Colonic mucosa (tissue), 4 donors: ENCODE data around the gene FABP1. TPM values are rescaled to one million over a fixed set of nuclear protein-coding genes. Genes with fewer than 3 reads are reported as not detected.

Source experiments
- DNase-seq: peaks from one replicate; pipeline ENCODE4 v3.0.0-alpha.2; 2020
- H3K27ac ChIP-seq: fragments of 200-600 bp; one replicate; pipeline ENCODE4 v1.8.0; 2021
- H3K27me3 ChIP-seq: fragments of 200-600 bp; one replicate; pipeline ENCODE4 v1.8.0; 2021
- H3K36me3 ChIP-seq: fragments of 200-600 bp; one replicate; pipeline ENCODE4 v1.8.0; 2021
- H3K4me1 ChIP-seq: fragments of 200-600 bp; one replicate; pipeline ENCODE4 v1.8.0; 2021; ENCODE audit warnings: mild to moderate bottlenecking
- H3K4me3 ChIP-seq: fragments of 200-600 bp; one replicate; pipeline ENCODE4 v1.8.0; 2021
- H3K9ac ChIP-seq, 2 donors: one replicate each; pipeline ENCODE4 v1.7.0; 2013; ENCODE audit warnings: control low read depth in 2 of 2, low read depth in 2 of 2, low read length in 2 of 2
- H3K9me3 ChIP-seq: fragments of 200-600 bp; one replicate; pipeline ENCODE4 v1.8.0; 2021
- CTCF ChIP-seq: fragments of 200-600 bp; IDR thresholded peaks from one replicate; pipeline ENCODE4 v1.8.0; 2022; ENCODE audit warnings: antibody characterized with exemption, mild to moderate bottlenecking
- intact Hi-C: fragments of 100-400 bp; cut with DNase I; formaldehyde crosslinking; loops from one replicate; pipeline ENCODE4 v1.14.1; 2022
- total RNA-seq, 2 donors: library from RNA; stranded (reverse); fragmentation: NEBNext Ultra II Directional in 1 of 2; extraction: Animal tissue kit (Norgen Biotek cat#: 25700) in 1 of 2; gene quantifications; one replicate each; pipeline ENCODE4 v1.2.1, GENCODE V29; 2021
- donor health status: healthy.
- donor health status: DM: no; HTN: no; CAD: no.
- donor health status: DM: no; HTN: no; CAD: no.

FABP1 gene
- total RNA-seq, 2 donors from 2014 or later: 2,582 to 2,822 TPM

- no peak for TF ChIP-seq CTCF
- Histone ChIP-seq H3K9me3 (peaks cover 5% of the 10 kb centered on the region), H3K9ac (peak overlapping the region in 1 of 2 donors; percentile 65), H3K4me1 (no peaks in the 10 kb centered on the region), H3K27ac (peak overlapping the region; percentile 80), H3K27me3 (no peaks in the 10 kb centered on the region), H3K36me3 (no peaks in the 10 kb centered on the region), H3K4me3 (no peak overlapping the region)
- intact Hi-C loops: no loop called here
- DNase-seq: no peak
Measured at GRCh38 chr2:88146590-88146989, 18.7 kb upstream of the FABP1 start.

- peaks cover 5% of the 10 kb centered on the region for H3K9me3 ChIP-seq
- H3K4me3 ChIP-seq: no peak overlapping the region
- peak overlapping the region in 1 of 2 donors; percentile 65 for H3K9ac ChIP-seq
- no peaks in the 10 kb centered on the region for H3K4me1 ChIP-seq
- H3K36me3 ChIP-seq: no peaks in the 10 kb centered on the region
- intact Hi-C loops: no loop called here
- TF ChIP-seq CTCF: no peak
- peak overlapping the region; percentile 80 for H3K27ac ChIP-seq
- no peaks in the 10 kb centered on the region for H3K27me3 ChIP-seq
- DNase-seq: peak; percentile 87
Measured at GRCh38 chr2:88144914-88145497, 17.1 kb upstream of the FABP1 start.

DNA sequence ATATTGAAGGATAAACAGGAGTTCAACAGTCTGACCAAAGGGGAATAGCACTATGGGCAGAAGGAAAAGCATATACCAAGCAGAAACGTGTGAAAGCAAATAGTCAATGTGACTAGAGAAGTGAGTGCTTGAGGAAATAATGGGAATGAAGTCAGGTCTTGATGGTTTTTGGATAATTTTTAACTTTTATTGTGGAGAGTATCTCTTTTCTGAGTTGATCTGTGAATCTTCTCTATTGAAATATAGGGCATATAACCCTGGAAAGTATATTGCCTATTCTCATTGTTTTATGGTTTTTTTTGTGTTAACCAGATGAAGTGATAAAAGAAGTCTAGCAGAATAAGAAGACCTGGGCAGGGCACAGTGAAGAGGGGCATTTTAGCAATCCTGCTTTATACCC lies 16.4 kb upstream of the FABP1 start:
- peaks cover 5% of the 10 kb centered on the region for H3K9me3 ChIP-seq
- intact Hi-C loops: no loop called here
- H3K4me3 ChIP-seq: no peak overlapping the region
- DNase-seq: no peak
- H3K9ac ChIP-seq: peak overlapping the region in 1 of 2 donors; percentile 56
- H3K27me3 ChIP-seq: no peaks in the 10 kb centered on the region
- no peaks in the 10 kb centered on the region for H3K36me3 ChIP-seq
- H3K27ac ChIP-seq: peak overlapping the region; percentile 80
- TF ChIP-seq CTCF: no peak
- no peaks in the 10 kb centered on the region for H3K4me1 ChIP-seq

GRCh38 chr2:88141952-88142351 lies 14.1 kb upstream of the FABP1 start:
- Histone ChIP-seq H3K4me3 (no peak overlapping the region), H3K36me3 (no peaks in the 10 kb centered on the region), H3K27me3 (no peaks in the 10 kb centered on the region), H3K27ac (no peak overlapping the region), H3K9me3 (no peaks in the 10 kb centered on the region), H3K4me1 (no peaks in the 10 kb centered on the region), H3K9ac (no peak overlapping the region)
- intact Hi-C loops: no loop called here
- TF ChIP-seq CTCF: no peak
- no peak for DNase-seq

GRCh38 chr2:88139804-88140203 lies 11.9 kb upstream of the FABP1 start:
- Histone ChIP-seq H3K36me3 (no peaks in the 10 kb centered on the region), H3K27me3 (no peaks in the 10 kb centered on the region), H3K27ac (peak overlapping the region; percentile 41), H3K4me3 (no peak overlapping the region), H3K4me1 (no peaks in the 10 kb centered on the region), H3K9me3 (no peaks in the 10 kb centered on the region), H3K9ac (no peak overlapping the region)
- no peak for TF ChIP-seq CTCF
- DNase-seq: no peak
- intact Hi-C loops: no loop called here
